ENCODE data around the gene ZNF454. TPM values are rescaled to one million over a fixed set of nuclear protein-coding genes. Genes with fewer than 3 reads are reported as not detected.

Gene ZNF454
- total and polyA plus RNA-seq, 7 donors: 0.23 to 6.1 (median 2.4) TPM; not detected in 1

DNA sequence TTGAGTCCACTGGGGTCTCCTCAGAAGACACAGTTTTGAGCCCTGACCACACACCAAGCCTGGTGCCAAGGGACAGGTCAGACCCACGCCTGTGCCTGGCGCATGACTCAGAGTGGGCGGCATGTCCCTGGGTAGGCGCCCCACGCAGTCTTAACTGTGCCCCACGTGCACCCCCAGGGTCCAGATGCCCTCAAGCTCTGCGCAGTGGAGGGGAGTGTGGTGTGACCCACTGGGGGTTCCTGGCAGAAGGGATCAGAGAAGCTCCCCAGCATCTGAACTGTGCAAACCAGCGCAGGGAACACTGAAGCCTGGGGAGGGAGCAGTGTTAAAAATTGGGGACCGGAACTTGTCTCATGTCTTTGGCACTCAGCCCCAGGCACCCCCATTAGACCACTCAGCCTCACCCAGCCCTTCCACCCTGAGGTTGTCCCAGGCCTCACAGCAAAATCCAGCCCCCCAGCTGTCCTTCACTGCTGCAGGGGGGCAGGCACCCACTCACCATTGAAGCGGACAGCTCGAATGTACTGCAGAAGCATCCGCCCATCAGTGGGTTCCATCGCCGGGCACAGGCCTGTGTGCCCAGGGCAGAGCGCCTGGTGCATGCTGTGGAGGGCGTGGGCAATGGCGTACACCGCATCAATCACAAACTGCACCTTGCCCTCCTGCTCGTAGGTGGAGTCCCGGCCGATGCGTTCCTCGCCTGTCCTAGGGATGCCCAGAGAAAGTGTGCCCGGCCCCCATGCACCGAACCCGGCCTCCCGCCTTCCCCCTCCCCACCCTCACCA, 47.6 kb downstream of the ZNF454 start:
- DNase-seq: no peak
- H3K9me3 ChIP-seq: peaks cover 12 to 44% (median 20%) of the 10 kb centered on the region in 4 donors
- no peak overlapping the region for H3K27ac ChIP-seq
- no peaks in the 10 kb centered on the region for H3K36me3 ChIP-seq
- no peaks in the 10 kb centered on the region for H3K4me1 ChIP-seq
- intact Hi-C loops (cut with DNase I): no loop called here
- no peak overlapping the region for H3K4me3 ChIP-seq
- H3K27me3 ChIP-seq: peaks cover 0 to 7% (median 6%) of the 10 kb centered on the region in 3 donors
- TF ChIP-seq, protein P1, sequence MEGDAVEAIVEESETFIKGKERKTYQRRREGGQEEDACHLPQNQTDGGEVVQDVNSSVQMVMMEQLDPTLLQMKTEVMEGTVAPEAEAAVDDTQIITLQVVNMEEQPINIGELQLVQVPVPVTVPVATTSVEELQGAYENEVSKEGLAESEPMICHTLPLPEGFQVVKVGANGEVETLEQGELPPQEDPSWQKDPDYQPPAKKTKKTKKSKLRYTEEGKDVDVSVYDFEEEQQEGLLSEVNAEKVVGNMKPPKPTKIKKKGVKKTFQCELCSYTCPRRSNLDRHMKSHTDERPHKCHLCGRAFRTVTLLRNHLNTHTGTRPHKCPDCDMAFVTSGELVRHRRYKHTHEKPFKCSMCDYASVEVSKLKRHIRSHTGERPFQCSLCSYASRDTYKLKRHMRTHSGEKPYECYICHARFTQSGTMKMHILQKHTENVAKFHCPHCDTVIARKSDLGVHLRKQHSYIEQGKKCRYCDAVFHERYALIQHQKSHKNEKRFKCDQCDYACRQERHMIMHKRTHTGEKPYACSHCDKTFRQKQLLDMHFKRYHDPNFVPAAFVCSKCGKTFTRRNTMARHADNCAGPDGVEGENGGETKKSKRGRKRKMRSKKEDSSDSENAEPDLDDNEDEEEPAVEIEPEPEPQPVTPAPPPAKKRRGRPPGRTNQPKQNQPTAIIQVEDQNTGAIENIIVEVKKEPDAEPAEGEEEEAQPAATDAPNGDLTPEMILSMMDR (IDR thresholded peaks at IDR 0.05): no peak
- TF ChIP-seq EP300 (IDR thresholded peaks at IDR 0.05) (no peak), POLR2AphosphoS5 (IDR thresholded peaks at IDR 0.05) (no peak), POLR2A (IDR thresholded peaks at IDR 0.05) (no peak)
- WGBS, 2 donors: 92 to 95% methylated on average over 27 of the region's 27 CpGs

DNA sequence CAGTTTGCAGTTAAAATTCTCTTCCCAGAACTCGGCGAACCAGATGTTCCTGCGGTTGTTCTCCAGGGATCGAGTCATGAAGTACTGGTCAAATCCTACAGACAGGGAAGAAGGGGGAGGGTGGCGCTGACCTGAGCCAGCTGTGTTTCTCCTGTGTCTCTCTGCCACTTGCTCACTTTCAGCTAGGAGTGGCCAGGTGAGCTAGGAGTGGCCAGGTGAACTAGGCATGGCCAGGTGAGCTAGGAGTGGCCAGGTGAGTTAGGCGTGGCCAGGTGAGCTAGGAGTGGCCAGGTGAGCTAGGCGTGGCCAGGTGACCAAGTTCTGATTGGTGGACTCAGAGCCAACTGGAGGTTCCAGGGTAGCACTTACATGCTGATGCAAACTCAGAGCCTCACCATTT, 48.3 kb downstream of the ZNF454 start:
- no peak for TF ChIP-seq POLR2A (IDR thresholded peaks at IDR 0.05)
- TF ChIP-seq POLR2AphosphoS5 (IDR thresholded peaks at IDR 0.05): no peak
- no peak for TF ChIP-seq EP300 (IDR thresholded peaks at IDR 0.05)
- TF ChIP-seq, protein P1 (IDR thresholded peaks at IDR 0.05): no peak
- Histone ChIP-seq H3K27ac (no peak overlapping the region), H3K27me3 (peaks cover 4 to 14% (median 13%) of the 10 kb centered on the region in 3 donors), H3K36me3 (no peaks in the 10 kb centered on the region), H3K4me3 (no peak overlapping the region), H3K9me3 (peaks cover 10 to 37% (median 15%) of the 10 kb centered on the region in 4 donors), H3K4me1 (no peaks in the 10 kb centered on the region)
- 90 to 93% methylated on average over 7 of the region's 7 CpGs for WGBS, 2 donors
- intact Hi-C loops (cut with DNase I): no loop called here
- DNase-seq: no peak

DNA sequence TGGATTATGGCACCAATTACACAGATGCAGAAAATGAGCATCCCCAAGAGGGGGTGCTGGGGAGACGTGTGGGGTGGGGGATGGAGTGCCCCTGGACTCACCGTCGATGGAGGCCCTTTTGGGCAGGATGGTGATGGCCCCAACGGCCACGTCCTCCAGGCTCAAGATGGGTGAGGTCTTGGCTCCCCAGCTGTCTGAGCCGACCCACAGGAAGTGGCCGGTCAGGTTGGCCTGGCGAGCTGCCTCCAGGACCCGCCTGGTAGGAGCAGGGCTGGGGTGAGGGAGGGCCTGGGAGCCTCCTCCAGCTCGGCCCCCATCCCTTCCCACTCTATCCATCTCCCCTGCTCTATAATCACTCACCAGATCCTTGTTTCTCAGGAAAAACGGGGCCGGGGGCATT, 49.5 kb downstream of the ZNF454 start:
- peaks cover 6 to 29% (median 11%) of the 10 kb centered on the region in 4 donors for H3K9me3 ChIP-seq
- H3K27me3 ChIP-seq: peaks cover 4 to 25% (median 23%) of the 10 kb centered on the region in 3 donors
- WGBS, 2 donors: 88 to 89% methylated on average over 12 of the region's 12 CpGs
- intact Hi-C loops (cut with DNase I): no loop called here
- DNase-seq: no peak
- TF ChIP-seq EP300 (IDR thresholded peaks at IDR 0.05): no peak
- no peak for TF ChIP-seq POLR2AphosphoS5 (IDR thresholded peaks at IDR 0.05)
- no peak for TF ChIP-seq POLR2A (IDR thresholded peaks at IDR 0.05)
- TF ChIP-seq, protein P1 (IDR thresholded peaks at IDR 0.05): no peak
- H3K4me3 ChIP-seq: no peak overlapping the region
- H3K27ac ChIP-seq: no peak overlapping the region
- H3K36me3 ChIP-seq: no peaks in the 10 kb centered on the region
- peaks cover 0 to 3% (median 0%) of the 10 kb centered on the region in 4 donors for H3K4me1 ChIP-seq

DNA sequence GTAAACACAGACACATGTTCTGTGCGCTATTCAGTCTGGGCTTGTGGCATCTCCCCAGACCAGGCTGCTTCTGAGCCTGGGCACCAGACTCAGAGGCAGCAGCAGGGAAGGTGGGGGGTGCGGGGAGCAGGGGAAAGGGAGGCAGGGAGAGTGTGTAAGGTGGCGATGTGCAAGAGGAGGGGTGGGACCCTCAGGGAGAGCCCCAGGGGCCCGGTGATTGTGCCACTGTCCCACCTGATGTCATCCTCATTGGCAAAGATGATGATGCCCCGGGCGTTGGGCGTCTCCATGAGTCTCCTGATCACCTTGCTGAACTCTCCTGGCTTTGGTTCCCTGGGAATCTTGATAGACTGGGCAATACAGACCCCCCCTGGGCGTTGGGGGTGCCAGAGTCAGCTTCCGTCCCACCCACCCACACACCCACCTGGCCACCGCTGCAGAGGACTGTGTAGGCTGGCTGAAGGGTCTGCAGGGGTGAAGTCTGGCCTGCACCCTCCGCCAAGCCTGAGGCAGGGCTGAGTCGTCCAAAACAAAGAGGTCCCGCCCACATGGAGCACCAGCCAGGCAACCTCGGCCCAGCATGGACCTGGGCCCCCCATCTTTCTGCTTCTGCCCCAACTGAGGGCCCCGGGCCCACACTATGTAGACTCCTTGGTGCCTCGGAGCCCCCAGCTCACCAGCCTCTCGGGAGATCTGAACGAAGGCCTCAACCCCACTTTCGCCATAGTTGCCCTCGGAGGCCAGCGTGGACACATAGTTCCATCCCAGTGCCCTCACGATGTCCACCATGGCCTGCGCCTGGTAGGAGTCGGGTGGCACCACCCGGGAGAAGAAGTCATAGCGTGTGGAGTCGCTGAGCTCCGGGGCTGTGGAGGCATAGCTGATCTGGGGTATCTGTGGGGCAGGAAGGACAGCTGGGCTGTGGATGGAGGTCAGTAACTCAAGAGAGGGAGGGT, 50.5 kb downstream of the ZNF454 start:
- DNase-seq: no peak
- no peak for TF ChIP-seq POLR2A (IDR thresholded peaks at IDR 0.05)
- no peak for TF ChIP-seq POLR2AphosphoS5 (IDR thresholded peaks at IDR 0.05)
- TF ChIP-seq, protein P1 (IDR thresholded peaks at IDR 0.05): no peak
- WGBS, 2 donors: 91 to 92% methylated on average over 28 of the region's 28 CpGs
- no peak overlapping the region for H3K27ac ChIP-seq
- peaks cover 6 to 35% (median 28%) of the 10 kb centered on the region in 3 donors for H3K27me3 ChIP-seq
- intact Hi-C loops (cut with DNase I): no loop called here
- H3K4me1 ChIP-seq: peaks cover 0 to 3% (median 0%) of the 10 kb centered on the region in 4 donors
- no peaks in the 10 kb centered on the region for H3K36me3 ChIP-seq
- peaks cover 3 to 22% (median 7%) of the 10 kb centered on the region in 4 donors for H3K9me3 ChIP-seq
- no peak overlapping the region for H3K4me3 ChIP-seq
